Right lobe of liver (tissue), 6 donors: Measurements from ENCODE around the gene SPON1. TPM values are rescaled to one million over a fixed set of nuclear protein-coding genes. Genes with fewer than 3 reads are reported as not detected.

ENCODE experiments used
- ATAC-seq, 4 donors: fragments of 200-7000 bp; cut with Tn5 transposase; one replicate each; pipeline ENCODE4 v1.9.1; 2020; ENCODE audit warnings: mild to moderate bottlenecking in 4 of 4, moderate library complexity in 4 of 4
- DNase-seq, 3 donors: peaks; one replicate each; pipeline ENCODE4 v3.0.0-alpha.2; 2020
- H3K27ac ChIP-seq, 3 donors: fragments of 200-600 bp; one replicate each; pipeline ENCODE4 v1.8.0; 2022
- H3K27me3 ChIP-seq, 2 donors: fragments of 200-600 bp; one replicate each; pipeline ENCODE4 v1.8.0; 2022
- H3K36me3 ChIP-seq, 4 donors: fragments of 200-600 bp; sonication (generic) in 1 of 4; one replicate each; pipeline versions ENCODE4 v1.5.1 to v1.8.0; 2017 to 2022; ENCODE audit warnings: control low read depth in 1 of 4
- H3K4me1 ChIP-seq, 4 donors: fragments of 200-600 bp; sonication (generic) in 1 of 4; one replicate each; pipeline versions ENCODE4 v1.5.1 to v1.8.0; 2017 to 2022; ENCODE audit warnings: control low read depth in 1 of 4
- H3K4me3 ChIP-seq, 3 donors: fragments of 200-600 bp; one replicate each; pipeline ENCODE4 v1.8.0; 2022
- H3K9me3 ChIP-seq, 4 donors: fragments of 200-600 bp; sonication (generic) in 1 of 4; one replicate each; pipeline versions ENCODE4 v1.5.1 to v1.8.0; 2017 to 2022; ENCODE audit warnings: control low read depth in 1 of 4
- CTCF ChIP-seq, 4 donors: fragments of 200-600 bp in 3 of 4; fragments of 450-650 bp in 1 of 4; IDR thresholded peaks; one replicate each; pipeline versions ENCODE4 v1.5.1 to v1.8.0; 2016 to 2022; ENCODE audit warnings: antibody characterized with exemption in 4 of 4, mild to moderate bottlenecking in 2 of 4
- POLR2A ChIP-seq: fragments of 450-650 bp; IDR thresholded peaks from one replicate; pipeline ENCODE4 v1.6.1; 2017; ENCODE audit warnings: antibody characterized with exemption, mild to moderate bottlenecking
- WGBS: methylation state at CpG from one replicate; pipeline ENCODE4 v1.1.6; 2018; ENCODE audit warnings: low coverage, low lambda C conversion rate; ENCODE audit not compliant: insufficient coverage; ENCODE audit errors: missing lambda C conversion rate; 5-methylcytosine and 5-hydroxymethylcytosine counted together
- intact Hi-C, 2 donors: fragments of 100-400 bp; cut with DNase I; formaldehyde crosslinking; loops; one replicate each; pipeline versions ENCODE4 v1.11.2 to v1.14.1; 2022
- total RNA-seq, 6 experiments: library from RNA; depleted of rRNA in 2 of 6; stranded (reverse); fragments of >200 nt in 2 of 6; fragmentation: NEBNext Ultra II Directional in 3 of 6; extraction: Animal tissue kit (Norgen Biotek cat#: 25700) in 3 of 6; gene quantifications; one replicate each; pipeline versions ENCODE4 v1.1.0 to v1.2.4, GENCODE V29; 2016 to 2023
- donor health status: DM: no; HTN: yes; CAD: no.
- donor health status: DM: no; HTN: no; CAD: no.
- donor health status: DM: no; HTN: no; CAD: no.
- donor health status: DM: no; HTN: yes; CAD: no.
- donor health status: DM: no; HTN: yes; CAD: no.

Gene SPON1
- total RNA-seq, 6 experiments from 2014 or later: 0.51 to 2.4 (median 1.6) TPM

- Histone ChIP-seq H3K27ac (no peak overlapping the region), H3K4me3 (no peak overlapping the region)
- peak; percentile 87 to 96 (median 88) for ATAC-seq
Observed at GRCh38 chr11:14189874-14190273, 227.4 kb downstream of the SPON1 start.

GRCh38 chr11:14190992-14191778 lies 228.7 kb downstream of the SPON1 start:
- Histone ChIP-seq H3K4me3 (no peak overlapping the region), H3K4me1 (peaks cover 0 to 13% (median 4%) of the 10 kb centered on the region in 4 donors), H3K27ac (no peak overlapping the region), H3K9me3 (no peaks in the 10 kb centered on the region), H3K27me3 (no peaks in the 10 kb centered on the region), H3K36me3 (no peaks in the 10 kb centered on the region)
- TF ChIP-seq CTCF (IDR thresholded peaks at IDR 0.05): no peak
- no peak for TF ChIP-seq POLR2A
- DNase-seq (no peak), ATAC-seq (no peak)
- intact Hi-C loops: no loop called here
- 81% methylated on average over 6 of the region's 6 CpGs for WGBS

More at GRCh38 chr11:14189874-14190273, 227.4 kb downstream of the SPON1 start:
- peak in 1 of 3 donors; percentile 63 for DNase-seq
- Histone ChIP-seq H3K9me3 (no peaks in the 10 kb centered on the region), H3K4me1 (peaks cover 0 to 21% (median 4%) of the 10 kb centered on the region in 4 donors), H3K27me3 (no peaks in the 10 kb centered on the region), H3K36me3 (no peaks in the 10 kb centered on the region)
- 13% methylated on average over 3 of the region's 3 CpGs for WGBS
- TF ChIP-seq CTCF (IDR thresholded peaks at IDR 0.05) (no peak), POLR2A (no peak)
- intact Hi-C loops: no loop called here

DNA sequence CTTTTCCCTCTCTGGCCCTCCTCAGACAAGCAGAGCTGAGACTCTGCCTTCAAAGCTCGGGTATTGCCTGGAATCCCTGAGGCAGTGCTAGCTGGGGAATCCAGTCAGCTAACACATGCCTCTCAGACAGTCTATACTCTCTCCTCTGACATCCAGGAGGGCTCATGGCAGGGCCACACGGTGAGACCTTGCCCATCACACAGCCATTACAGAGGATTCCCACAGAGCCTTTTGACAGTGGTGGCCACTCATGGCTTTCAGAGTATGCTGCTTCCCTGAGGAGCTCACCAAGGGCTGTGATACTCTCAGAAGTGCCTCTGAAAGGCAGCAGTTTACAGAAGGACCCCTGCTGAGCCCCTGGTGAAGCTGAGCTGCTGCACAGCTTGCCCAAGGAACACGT lies 231.1 kb downstream of the SPON1 start:
- H3K27me3 ChIP-seq: no peaks in the 10 kb centered on the region
- H3K27ac ChIP-seq: no peak overlapping the region
- 80% methylated on average over 1 of the region's 3 CpGs for WGBS
- ATAC-seq (no peak), DNase-seq (no peak)
- H3K9me3 ChIP-seq: no peaks in the 10 kb centered on the region
- H3K36me3 ChIP-seq: no peaks in the 10 kb centered on the region
- H3K4me3 ChIP-seq: no peak overlapping the region
- peaks cover 0 to 13% (median 4%) of the 10 kb centered on the region in 4 donors for H3K4me1 ChIP-seq
- intact Hi-C loops: no loop called here
- TF ChIP-seq POLR2A (no peak), CTCF (IDR thresholded peaks at IDR 0.05) (no peak)

DNA sequence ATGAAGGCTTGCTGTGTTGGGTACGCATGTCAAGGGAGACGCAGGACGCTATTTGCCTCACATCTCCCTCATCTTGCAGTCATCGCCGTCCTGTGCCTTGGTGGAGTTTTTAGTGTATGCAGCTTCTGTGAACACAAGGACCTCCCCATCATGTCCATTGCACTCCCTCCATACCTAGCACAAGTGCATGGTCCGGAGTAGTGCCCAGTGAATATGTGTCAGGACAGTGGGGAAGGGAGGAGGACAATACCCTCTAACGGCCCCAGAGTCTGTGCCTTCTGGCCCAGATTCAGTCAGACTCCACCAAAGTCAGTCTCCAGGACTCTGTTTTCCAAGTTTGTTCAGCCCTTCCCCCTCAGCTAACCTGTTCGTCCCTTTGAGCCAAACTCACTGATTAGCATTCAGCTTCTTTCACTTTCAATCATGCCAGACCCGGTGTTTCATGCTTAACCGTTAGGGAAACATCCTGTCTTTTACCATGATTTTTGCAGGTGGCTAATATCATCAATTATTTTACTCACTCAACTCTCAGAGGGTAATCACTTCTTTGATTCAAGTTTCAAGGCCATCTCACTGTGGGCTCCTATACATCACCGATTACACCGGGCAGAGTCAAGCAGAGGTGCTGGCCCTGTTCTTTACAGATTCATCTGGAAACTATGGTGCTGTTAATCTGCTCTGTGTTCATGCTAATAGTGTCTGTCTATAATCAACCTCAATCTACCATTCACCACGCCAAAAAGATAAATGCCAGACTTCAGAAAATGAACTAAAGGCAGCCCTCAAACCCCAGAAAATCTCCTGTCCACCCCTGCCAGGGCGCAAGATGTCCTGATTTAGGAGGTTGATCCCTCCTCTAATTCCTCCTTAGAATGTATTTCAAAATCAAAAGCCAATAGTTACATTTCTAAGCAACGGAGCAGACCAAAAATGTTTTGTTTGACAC lies 240.0 kb downstream of the SPON1 start:
- ATAC-seq (peak; percentile 84 to 92 (median 86)), DNase-seq (peak in 1 of 3 donors; percentile 45)
- Histone ChIP-seq H3K36me3 (no peaks in the 10 kb centered on the region), H3K4me1 (peaks cover 0 to 9% (median 0%) of the 10 kb centered on the region in 4 donors), H3K27ac (peak overlapping the region in 1 of 3 donors; percentile 59), H3K27me3 (no peaks in the 10 kb centered on the region), H3K9me3 (no peaks in the 10 kb centered on the region), H3K4me3 (peak overlapping the region in 2 of 3 donors; percentile 16 to 35)
- intact Hi-C loops: no loop called here
- whole genome bisulfite sequencing: 42% methylated on average over 14 of the region's 15 CpGs
- no peak for TF ChIP-seq POLR2A
- TF ChIP-seq CTCF (IDR thresholded peaks at IDR 0.05): no peak
